GM19025 (cell line): ENCODE results near the gene ZDHHC13.
"Not testable (repeated sequence)": the region's sequence is repeated elsewhere in the genome, so short reads cannot be mapped to it uniquely, and the experiment has no call there.

Source experiments
- ATAC-seq: cut with Tn5 transposase; IDR thresholded peaks from one replicate; pipeline ENCODE4 v1.9.1; 2021; ENCODE audit warnings: mild to moderate bottlenecking, low read depth, moderate library complexity; ENCODE audit not compliant: unreplicated experiment

Gene ZDHHC13

GRCh38 chr11:19094859-19095258 is 22.1 kb upstream of the ZDHHC13 start:
- no peak for ATAC-seq

- ATAC-seq = no peak
These were observed 17.9 kb upstream of the ZDHHC13 start for GRCh38 chr11:19099093-19099492.

GRCh38 chr11:19100885-19101284 is 16.1 kb upstream of the ZDHHC13 start:
- no peak for ATAC-seq

- no peak for ATAC-seq
These were observed 15.0 kb upstream of the ZDHHC13 start for GRCh38 chr11:19101796-19102520.

- no peak for ATAC-seq
These were observed 14.5 kb upstream of the ZDHHC13 start for GRCh38 chr11:19102521-19102900.

GRCh38 chr11:19105011-19105410 is 12.0 kb upstream of the ZDHHC13 start:
- ATAC-seq = no peak

DNA sequence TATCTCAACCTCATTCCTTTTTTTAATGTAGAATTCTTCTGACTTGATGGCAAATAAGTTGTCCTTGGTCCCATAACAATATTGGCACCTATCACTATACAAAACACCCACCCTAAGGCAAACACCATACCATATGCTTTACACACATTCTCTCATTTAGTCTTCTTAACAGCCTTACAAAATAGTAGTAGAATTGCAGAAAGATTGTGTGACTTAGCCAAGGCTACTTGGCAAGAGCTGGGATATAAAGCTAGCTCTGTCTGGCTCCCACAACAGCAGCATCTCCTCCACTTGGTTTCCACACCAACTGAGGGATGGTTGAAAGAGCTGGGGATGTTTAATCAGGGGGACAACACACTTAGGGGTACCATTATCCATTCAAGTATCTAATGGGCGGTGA is 9.8 kb upstream of the ZDHHC13 start:
- ATAC-seq = no peak

DNA sequence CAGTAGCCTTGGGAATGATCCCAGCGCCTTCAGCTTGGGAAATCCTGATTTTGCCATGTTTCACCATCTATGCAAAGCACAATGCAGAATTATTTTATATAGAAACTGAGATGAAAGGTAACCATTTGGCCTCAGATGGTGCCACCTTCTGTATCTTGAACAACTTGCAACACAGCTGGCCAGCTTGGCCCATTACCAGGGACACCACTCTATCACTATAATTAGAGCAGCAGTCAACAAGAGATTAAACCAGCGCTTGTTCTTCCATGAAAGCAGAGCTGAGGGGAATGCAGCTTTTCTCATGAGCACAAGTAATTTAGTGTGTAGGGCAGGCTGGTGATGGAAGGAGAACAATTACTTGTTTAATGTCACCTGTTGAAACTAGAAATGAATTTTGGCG is 6.7 kb upstream of the ZDHHC13 start:
- ATAC-seq = no peak

GRCh38 chr11:19111809-19112208 is 5.2 kb upstream of the ZDHHC13 start:
- ATAC-seq = no peak

DNA sequence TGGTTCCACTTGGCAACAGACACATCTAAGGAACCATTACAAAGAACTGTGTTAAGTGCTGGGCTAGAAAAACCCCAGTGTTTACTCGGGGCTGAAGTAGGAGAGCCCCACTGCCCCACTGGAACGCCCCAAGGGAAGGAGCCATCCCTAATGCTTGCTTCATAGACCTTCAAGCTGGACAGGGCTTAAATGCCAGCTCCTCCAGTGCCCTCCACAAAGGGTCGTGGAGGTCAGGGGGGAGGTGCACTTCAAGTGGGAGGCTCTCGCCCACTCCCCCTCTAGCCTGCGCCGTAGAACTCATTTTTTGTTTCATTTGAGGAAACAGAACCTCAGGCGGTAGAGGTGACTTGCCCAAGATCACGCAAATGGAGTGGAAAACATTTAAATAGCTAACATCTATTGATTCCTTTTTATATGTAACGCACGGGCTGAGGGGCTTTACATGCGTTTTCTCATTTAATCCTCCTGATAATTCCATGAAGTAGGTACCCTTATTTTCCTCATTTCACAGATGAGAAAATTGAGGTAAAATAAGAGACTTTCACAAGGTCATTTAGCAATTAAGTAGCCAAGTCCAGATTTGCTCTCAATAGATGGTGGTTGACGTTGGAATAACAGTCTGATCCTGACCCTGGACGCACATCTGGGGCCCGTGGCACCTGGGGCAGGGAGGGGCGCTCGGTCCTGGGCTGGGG is 545 bp upstream of the ZDHHC13 start:
- no peak for ATAC-seq

- ATAC-seq = no peak
These were observed 761 bp downstream of the ZDHHC13 start for GRCh38 chr11:19117760-19118097.

GRCh38 chr11:19121646-19122045 is 4.7 kb downstream of the ZDHHC13 start:
- ATAC-seq = no peak

GRCh38 chr11:19122960-19123615 is 6.1 kb downstream of the ZDHHC13 start:
- ATAC-seq = no peak

DNA sequence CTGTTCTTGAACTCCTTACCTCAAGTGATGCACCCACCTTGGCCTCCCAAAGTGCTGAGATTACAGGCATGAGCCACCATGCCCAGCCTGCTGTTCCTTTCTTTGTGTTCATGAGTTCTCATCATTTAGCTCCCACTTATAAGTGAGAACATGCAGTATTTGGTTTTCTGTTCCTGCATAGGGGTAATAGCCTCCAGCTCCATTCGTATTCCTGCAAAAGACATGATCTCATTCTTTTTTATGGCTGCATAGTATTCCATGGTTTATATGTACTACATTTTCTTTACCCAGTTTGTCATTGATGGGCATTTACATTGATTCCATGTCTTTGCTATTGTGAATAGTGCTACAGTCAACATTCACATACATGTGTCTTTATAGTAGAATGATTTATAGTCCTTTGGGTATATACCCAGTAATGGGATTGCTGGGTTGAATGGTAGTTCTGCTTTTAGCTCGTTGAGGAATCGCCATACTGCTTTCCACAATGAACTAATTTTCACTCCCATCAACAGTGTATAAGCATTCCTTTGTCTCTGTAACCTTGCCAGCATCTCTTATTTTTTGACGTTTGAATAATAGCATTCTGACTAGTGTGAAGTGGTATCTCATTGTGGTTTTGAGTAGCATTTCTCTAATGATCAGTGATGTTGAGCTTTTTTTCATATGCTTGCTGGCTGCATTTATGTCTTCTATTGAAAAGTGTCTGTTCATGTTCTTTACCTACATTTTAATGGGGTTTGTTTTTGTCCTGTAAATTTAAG is 9.8 kb downstream of the ZDHHC13 start:
- not testable (repeated sequence) for ATAC-seq

GRCh38 chr11:19134004-19134403 is 17.0 kb downstream of the ZDHHC13 start:
- no peak for ATAC-seq

DNA sequence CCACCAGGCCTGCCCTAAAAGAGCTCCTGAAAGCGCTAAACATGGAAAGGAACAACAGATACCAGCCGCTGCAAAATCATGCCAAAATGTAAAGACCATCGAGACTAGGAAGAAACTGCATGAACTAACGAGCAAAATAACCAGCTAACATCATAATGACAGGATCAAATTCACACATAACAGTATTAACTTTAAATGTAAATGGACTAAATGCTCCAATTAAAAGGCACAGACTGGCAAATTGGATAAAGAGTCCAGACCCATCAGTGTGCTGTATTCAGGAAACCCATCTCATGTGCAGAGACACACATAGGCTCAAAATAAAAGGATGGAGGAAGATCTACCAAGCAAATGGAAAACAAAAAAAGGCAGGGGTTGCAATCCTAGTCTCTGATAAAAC is 19.9 kb downstream of the ZDHHC13 start:
- ATAC-seq = not testable (repeated sequence)

- no peak for ATAC-seq
These were observed 28.4 kb downstream of the ZDHHC13 start for GRCh38 chr11:19145319-19145718.

DNA sequence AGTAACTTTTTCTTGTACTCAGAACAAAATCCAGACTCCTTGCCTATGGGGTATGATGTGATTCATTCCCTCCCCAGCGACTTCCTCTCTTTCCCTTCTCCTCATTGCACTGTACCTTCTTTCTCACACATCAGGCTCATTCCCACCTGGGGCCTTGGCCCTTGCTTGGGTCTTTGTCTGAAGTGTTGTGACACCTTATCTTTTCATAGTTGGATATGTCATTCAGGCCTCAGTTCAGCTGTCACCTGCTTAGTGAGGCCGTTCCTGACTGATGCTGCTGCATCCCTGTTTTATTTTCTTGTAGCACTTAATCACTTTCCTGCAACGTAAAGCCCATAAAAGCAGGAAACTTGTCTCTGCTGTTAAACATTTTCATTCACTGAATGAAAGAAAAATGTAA is 39.9 kb downstream of the ZDHHC13 start:
- no peak for ATAC-seq

- ATAC-seq = no peak
These were observed 43.9 kb downstream of the ZDHHC13 start for GRCh38 chr11:19160847-19161246.

DNA sequence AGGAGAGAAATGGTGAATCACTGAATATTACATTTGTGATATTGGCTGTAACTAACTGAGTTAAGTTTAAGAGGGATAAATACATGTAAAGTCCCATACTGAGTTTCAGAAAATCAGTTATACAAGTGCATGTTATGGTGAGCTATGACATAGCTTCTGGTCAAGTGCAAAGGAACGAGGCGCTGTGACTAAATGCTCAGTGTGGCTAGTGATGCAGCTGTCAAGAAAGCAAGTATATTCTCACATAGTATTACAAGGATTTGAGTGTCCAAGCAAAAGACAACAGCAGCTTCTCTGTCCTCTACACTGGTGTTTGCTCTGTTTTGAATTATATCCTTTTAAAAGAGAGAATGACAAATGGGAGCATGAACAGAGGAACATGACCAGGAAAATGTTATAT is 44.7 kb downstream of the ZDHHC13 start:
- ATAC-seq = no peak

DNA sequence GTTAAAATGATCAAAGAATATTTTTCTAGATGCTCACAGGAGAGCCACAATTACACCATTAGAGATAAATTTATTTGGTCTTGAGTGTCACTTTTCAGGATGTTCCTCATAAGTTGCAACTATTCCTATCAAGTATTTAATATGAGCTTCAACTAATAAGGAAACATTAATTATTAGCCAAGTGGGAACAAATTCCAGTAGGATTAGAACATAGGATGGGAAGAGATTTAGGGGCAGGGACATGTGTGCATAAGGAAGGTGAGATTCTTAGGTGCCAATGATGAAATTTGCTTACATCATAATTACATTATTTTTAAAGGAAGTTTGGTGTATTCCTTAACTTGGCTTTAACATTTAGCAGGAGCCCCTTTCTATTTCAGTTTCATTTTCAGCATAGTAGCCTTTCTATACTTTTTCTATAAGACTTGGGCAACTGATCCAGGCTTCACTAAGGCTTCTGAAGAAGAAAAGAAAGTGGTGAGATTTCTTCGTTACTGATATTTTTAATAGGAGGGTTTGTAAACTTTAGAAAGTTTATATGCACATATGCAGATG is 46.1 kb downstream of the ZDHHC13 start:
- no peak for ATAC-seq
